SW480 (cell line): ENCODE data around the gene RHD.
A peak's percentile ranks its signal among the peaks of the same experiment; 100 is the strongest.
"Not testable (repeated sequence)": the region's sequence is repeated elsewhere in the genome, so short reads cannot be mapped to it uniquely, and the experiment has no call there.

Experiments used
- DNase-seq: peaks from one replicate; pipeline ENCODE4 v3.0.0-alpha.2; 2016; ENCODE audit warnings: low spot score

The RHD gene

GRCh38 chr1:25308168-25308567 is 35.9 kb downstream of the RHD start:
- DNase-seq: not testable (repeated sequence)

- not testable (repeated sequence) for DNase-seq
Observed at GRCh38 chr1:25309085-25309484, 36.8 kb downstream of the RHD start.

- not testable (repeated sequence) for DNase-seq
Observed at GRCh38 chr1:25309486-25309885, 37.2 kb downstream of the RHD start.

GRCh38 chr1:25312806-25313470 is 40.6 kb downstream of the RHD start:
- not testable (repeated sequence) for DNase-seq

GRCh38 chr1:25320314-25320938 is 48.1 kb downstream of the RHD start:
- DNase-seq: not testable (repeated sequence)

GRCh38 chr1:25322127-25322526 is 49.8 kb downstream of the RHD start:
- DNase-seq: not testable (repeated sequence)

GRCh38 chr1:25324407-25324806 is 52.1 kb downstream of the RHD start:
- not testable (repeated sequence) for DNase-seq

- not testable (repeated sequence) for DNase-seq
Observed at GRCh38 chr1:25327864-25328790, 55.8 kb downstream of the RHD start.

- DNase-seq: not testable (repeated sequence)
Observed at GRCh38 chr1:25328791-25329185, 56.5 kb downstream of the RHD start.

- DNase-seq: not testable (repeated sequence)
Observed at GRCh38 chr1:25329336-25329735, 57.0 kb downstream of the RHD start.

GRCh38 chr1:25329950-25330349 is 57.6 kb downstream of the RHD start:
- not testable (repeated sequence) for DNase-seq

GRCh38 chr1:25336922-25337354 is 64.6 kb downstream of the RHD start:
- not testable (repeated sequence) for DNase-seq

GRCh38 chr1:25337483-25338187 is 65.3 kb downstream of the RHD start:
- DNase-seq: not testable (repeated sequence)

GRCh38 chr1:25338188-25338981 is 66.1 kb downstream of the RHD start, which contains the start of gene TMEM50A:
Gene TMEM50A (plus strand): TSS chr1:25338334. CDS start chr1:25340487, 2,153 bp downstream.
- peak; percentile 90 for DNase-seq

GRCh38 chr1:25338986-25339385 is 66.7 kb downstream of the RHD start:
- DNase-seq: no peak

- no peak for DNase-seq
Observed at GRCh38 chr1:25341746-25342145, 69.4 kb downstream of the RHD start.

GRCh38 chr1:25342846-25343245 is 70.5 kb downstream of the RHD start:
- DNase-seq: no peak

GRCh38 chr1:25343872-25344271 is 71.6 kb downstream of the RHD start:
- peak; percentile 39 for DNase-seq

- no peak for DNase-seq
Observed at GRCh38 chr1:25347556-25347955, 75.2 kb downstream of the RHD start.

- DNase-seq: no peak
Observed at GRCh38 chr1:25349606-25350005, 77.3 kb downstream of the RHD start.

- no peak for DNase-seq
Observed at GRCh38 chr1:25355841-25356395, 83.6 kb downstream of the RHD start.
